HFF-Myc (cell line): ENCODE measurements around the gene RAB36.

Source experiments
- DNase-seq: peaks from one replicate; pipeline ENCODE4 v3.0.0-alpha.2; 2011; ENCODE audit warnings: low read depth; ENCODE audit errors: extremely low read depth
- H3K4me3 ChIP-seq: replicated peaks from 2 replicates; pipeline ENCODE4 v1.5.1; 2011; ENCODE audit warnings: low read depth, mild to moderate bottlenecking, control low read depth, low read length
- TF ChIP-seq, protein P1 (sequence below): IDR thresholded peaks from 2 replicates; pipeline ENCODE4 v1.5.1; 2012; ENCODE audit warnings: mild to moderate bottlenecking, low read depth, low read length, control low read depth; ENCODE audit errors: missing control alignments

RAB36 gene

DNA sequence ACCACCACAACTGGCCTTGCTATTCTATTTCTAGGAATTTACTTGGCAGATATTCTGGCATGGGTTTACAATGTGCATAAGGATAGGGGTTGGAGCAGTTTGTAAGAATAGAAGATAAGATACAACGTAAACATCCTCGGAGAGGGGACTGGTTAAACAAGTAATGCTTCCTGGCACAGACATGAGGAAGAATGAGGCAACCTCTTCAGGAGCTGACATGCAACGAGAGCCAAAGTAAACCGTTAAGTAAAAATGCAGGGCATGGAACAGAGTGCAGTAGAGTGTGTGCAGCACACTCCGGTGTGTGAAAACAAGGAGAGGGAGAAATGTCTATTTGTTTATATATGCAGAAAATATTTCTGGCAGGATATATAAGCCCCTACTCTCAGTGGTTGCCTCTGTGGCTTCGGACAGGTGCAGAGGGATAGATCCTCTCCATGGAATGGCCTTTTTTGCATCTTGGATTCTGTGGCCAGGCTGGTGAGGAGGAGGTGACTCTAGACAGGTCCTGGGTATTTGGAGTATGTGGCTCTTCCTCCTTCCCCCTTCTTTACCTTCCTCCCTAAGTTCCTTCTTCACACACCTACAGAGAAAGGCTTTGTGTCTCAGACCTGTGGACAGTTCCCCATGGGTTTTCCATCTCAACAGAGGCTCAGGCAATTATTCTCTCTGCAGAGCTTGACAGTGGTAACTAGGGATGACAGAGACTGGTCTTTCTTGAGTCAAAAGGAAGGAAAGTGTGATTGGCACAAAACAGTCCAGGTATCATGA is 2.5 kb downstream of the RAB36 start:
- no peak for DNase-seq
- TF ChIP-seq, protein P1, sequence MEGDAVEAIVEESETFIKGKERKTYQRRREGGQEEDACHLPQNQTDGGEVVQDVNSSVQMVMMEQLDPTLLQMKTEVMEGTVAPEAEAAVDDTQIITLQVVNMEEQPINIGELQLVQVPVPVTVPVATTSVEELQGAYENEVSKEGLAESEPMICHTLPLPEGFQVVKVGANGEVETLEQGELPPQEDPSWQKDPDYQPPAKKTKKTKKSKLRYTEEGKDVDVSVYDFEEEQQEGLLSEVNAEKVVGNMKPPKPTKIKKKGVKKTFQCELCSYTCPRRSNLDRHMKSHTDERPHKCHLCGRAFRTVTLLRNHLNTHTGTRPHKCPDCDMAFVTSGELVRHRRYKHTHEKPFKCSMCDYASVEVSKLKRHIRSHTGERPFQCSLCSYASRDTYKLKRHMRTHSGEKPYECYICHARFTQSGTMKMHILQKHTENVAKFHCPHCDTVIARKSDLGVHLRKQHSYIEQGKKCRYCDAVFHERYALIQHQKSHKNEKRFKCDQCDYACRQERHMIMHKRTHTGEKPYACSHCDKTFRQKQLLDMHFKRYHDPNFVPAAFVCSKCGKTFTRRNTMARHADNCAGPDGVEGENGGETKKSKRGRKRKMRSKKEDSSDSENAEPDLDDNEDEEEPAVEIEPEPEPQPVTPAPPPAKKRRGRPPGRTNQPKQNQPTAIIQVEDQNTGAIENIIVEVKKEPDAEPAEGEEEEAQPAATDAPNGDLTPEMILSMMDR: no peak
- H3K4me3 ChIP-seq: no peak overlapping the region

DNA sequence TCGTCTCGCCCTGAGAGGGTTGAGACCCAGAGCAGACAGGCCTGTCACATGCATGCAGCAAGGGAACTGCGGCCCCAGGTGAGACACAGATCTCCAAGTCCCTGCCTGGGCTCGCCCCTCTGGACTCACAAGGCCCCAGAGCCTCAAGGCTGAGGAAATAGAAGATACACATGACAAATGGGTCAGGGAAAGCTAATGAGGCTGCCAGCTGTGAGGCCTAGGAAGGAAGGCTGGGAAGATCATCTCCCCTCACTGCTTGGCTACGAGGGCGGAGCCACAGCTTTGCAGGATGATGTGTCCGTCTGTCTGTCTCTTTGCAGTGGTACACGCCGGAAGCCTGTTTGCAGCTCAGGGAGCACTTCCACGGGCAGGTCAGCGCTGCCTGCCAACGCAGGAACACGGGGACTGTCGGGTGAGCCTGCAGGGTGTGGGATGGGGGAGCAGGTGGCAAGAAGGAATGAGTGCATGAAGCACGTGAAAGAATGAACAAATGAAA is 4.5 kb downstream of the RAB36 start:
- no peak for DNase-seq
- TF ChIP-seq, protein P1: no peak

DNA sequence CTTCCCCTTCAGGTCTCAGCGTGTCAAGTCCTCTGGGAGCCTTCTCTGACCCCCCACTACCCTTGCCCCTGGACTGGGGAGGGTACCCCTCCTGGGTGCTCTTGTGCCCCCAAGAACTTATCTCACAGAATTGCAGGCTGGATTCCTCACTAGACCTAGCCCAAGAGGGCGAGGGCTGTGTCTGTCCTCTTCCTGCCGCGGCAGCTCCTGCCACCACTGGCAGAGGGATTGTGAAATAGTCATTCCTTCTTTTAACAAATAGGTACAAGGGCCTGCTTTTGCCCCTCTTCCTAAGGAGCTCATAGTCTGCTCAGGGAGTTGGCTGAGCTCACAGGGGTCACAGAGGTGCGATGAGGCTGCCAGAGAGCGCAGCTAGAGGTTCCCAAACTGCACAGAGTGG is 5.5 kb downstream of the RAB36 start:
- TF ChIP-seq, protein P1: no peak
- no peak overlapping the region for H3K4me3 ChIP-seq
- no peak for DNase-seq

More for the DNA sequence above, 4.5 kb downstream of the RAB36 start:
- H3K4me3 ChIP-seq: no peak overlapping the region

DNA sequence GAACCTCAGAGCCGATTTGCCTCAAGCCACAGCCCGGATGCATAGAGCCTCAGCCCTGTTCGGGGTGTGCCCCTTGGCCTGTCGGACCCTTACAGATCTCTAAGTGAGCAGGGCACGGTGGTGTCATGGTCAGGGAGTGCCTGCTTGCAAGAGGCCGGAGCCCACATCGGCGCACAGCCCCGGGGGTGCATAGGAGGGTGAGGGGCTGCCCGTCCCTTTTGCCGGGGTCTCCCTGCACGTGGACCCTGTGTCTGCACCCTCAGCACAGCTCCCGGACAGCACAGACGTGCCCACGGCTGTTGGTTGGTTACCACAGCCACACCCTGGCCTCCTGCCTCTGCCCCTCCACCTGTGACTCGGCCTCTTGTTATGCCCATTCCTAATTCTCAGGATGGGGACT is 6.5 kb downstream of the RAB36 start:
- TF ChIP-seq, protein P1: no peak
- DNase-seq: no peak
- no peak overlapping the region for H3K4me3 ChIP-seq

DNA sequence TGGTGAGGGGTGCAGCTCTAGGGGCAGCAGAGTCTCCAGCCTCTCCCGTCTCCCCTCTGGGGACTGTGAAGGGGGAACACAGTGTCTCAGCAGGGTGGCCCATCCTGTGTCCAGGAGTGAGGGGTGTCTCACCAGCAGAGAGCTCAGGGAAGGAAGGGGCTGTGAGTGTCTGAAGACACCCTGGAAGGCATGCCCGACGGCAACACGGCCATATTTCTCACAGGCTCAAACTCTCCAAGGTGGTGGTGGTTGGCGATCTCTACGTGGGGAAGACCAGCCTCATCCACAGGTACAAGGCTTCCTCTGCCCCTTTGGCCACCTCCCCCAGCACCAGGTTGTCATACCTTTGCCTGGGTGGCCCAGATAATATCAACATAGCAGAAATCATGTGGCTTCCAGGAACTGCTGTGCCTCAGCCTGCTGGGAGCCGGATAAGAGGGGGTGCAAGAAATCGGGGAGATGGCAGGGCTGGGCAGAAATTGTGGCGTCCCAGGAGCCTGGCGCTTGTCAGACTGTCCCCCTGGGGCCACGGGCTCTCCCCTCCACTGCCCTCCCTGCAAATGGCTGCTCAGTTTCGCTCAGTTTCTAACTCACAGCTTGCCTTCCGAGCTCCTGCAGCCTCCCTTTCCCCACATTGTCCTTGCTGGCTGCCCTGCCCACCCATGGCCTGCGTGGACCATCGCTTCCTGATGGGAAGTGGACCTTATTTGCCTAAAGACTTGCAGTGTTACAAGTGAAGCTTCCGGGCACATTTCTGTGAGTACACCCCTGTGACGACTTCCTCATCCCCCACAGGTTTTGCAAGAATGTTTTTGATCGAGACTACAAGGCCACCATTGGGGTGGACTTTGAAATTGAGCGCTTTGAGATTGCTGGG is 7.2 kb downstream of the RAB36 start:
- H3K4me3 ChIP-seq: no peak overlapping the region
- DNase-seq: no peak
- TF ChIP-seq, protein P1: no peak

DNA sequence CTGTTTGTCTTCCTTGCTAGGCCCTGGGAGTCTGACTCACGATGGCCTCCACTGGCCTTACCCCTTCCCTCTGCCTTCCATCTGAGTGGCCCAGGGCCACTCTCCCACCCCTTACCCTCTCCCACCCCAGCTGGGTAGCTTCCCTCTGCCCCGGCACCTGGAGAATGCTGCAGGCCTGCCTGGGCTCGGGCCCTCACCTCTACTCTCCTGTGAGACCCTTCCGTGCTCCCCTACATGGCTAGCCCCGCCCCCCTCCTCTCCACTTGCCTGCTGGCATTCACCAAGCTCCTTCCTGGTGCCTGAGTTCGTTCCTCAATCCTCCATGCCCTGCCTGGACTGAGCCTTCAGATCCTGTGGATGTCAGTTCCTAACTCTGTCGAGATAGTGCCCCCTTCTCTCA is 8.7 kb downstream of the RAB36 start:
- TF ChIP-seq, protein P1: no peak
- DNase-seq: no peak
- no peak overlapping the region for H3K4me3 ChIP-seq
